Fibroblast of lung (primary cell): ENCODE data around the gene HIF1AN. TPM values are rescaled to one million over a fixed set of nuclear protein-coding genes. Genes with fewer than 3 reads are reported as not detected.

Experiments
- DNase-seq, 2 donors: peaks; one replicate each; pipeline versions ENCODE4 v3.0.0 to v3.0.0-alpha.2; 2010; ENCODE audit warnings: low read depth in 2 of 2
- H2AFZ ChIP-seq: 2 replicates; pipeline ENCODE4 v1.5.1; 2012; ENCODE audit warnings: low read length, control low read depth, inconsistent platforms
- H3K27ac ChIP-seq: 2 replicates; pipeline ENCODE4 v1.5.1; 2011; ENCODE audit warnings: low read length, control low read depth; ENCODE audit not compliant: insufficient read depth
- H3K27me3 ChIP-seq: 2 replicates; pipeline ENCODE4 v1.5.1; 2011; ENCODE audit warnings: mild to moderate bottlenecking, low read length; ENCODE audit not compliant: control insufficient read depth, insufficient read depth
- H3K36me3 ChIP-seq: 2 replicates; pipeline ENCODE4 v1.5.1; 2011; ENCODE audit warnings: low read length; ENCODE audit not compliant: control insufficient read depth, insufficient read depth
- H3K4me1 ChIP-seq: 2 replicates; pipeline ENCODE4 v1.5.1; 2011; ENCODE audit warnings: low read length; ENCODE audit not compliant: control insufficient read depth, insufficient read depth; ENCODE audit errors: extremely low read depth
- H3K4me2 ChIP-seq: 2 replicates; pipeline ENCODE4 v1.5.1; 2011; ENCODE audit warnings: low read length, control low read depth; ENCODE audit not compliant: insufficient read depth; ENCODE audit errors: extremely low read depth
- H3K4me3 ChIP-seq, 4 experiments: fragments of 200-600 bp in 1 of 4; sonication (generic) in 1 of 4; replicated peaks in 1 of 4; 2 replicates each; pipeline ENCODE4 v1.5.1; 2011 to 2016; ENCODE audit warnings: low read length in 4 of 4, low read depth in 3 of 4, mild to moderate bottlenecking in 3 of 4, control low read depth in 2 of 4, inconsistent platforms in 1 of 4, mixed read lengths in 1 of 4; ENCODE audit not compliant: insufficient read depth in 1 of 4; ENCODE audit errors: control extremely low read depth in 1 of 4
- H3K79me2 ChIP-seq: 2 replicates; pipeline ENCODE4 v1.5.1; 2012; ENCODE audit warnings: mild to moderate bottlenecking, low read length, inconsistent platforms; ENCODE audit not compliant: control insufficient read depth, insufficient read depth
- H3K9ac ChIP-seq: 2 replicates; pipeline ENCODE4 v1.5.1; 2011; ENCODE audit warnings: mild to moderate bottlenecking, low read length, control low read depth; ENCODE audit not compliant: insufficient read depth
- H3K9me3 ChIP-seq: 2 replicates; pipeline ENCODE4 v1.5.1; 2012; ENCODE audit warnings: low read depth, low read length; ENCODE audit not compliant: control insufficient read depth, insufficient read depth
- H4K20me1 ChIP-seq: 2 replicates; pipeline ENCODE4 v1.5.1; 2011; ENCODE audit warnings: low read length; ENCODE audit not compliant: control insufficient read depth, insufficient read depth; ENCODE audit errors: extremely low read depth
- CTCF ChIP-seq, 2 donors: IDR thresholded peaks in 1 of 2; conservative IDR thresholded peaks in 1 of 2; 1 replicate in 1 of 2; 2 replicates in 1 of 2; pipeline ENCODE4 v1.5.1; 2011 to 2012; ENCODE audit warnings: low read length in 2 of 2, control low read depth in 1 of 2, inconsistent platforms in 1 of 2, low read depth in 1 of 2, mild to moderate bottlenecking in 1 of 2
- EZH2 ChIP-seq: IDR thresholded peaks from 2 replicates; pipeline ENCODE4 v1.5.1; 2012; ENCODE audit warnings: low read length, control low read depth, mild to moderate bottlenecking; ENCODE audit errors: missing control alignments
- polyA plus RNA-seq, 2 donors: library from polyadenylated mRNA; depleted of rRNA in 1 of 2; stranded (reverse) in 1 of 2; unstranded in 1 of 2; fragments of >200 nt; gene quantifications; 2 replicates each; pipeline ENCODE4 v1.2.1, GENCODE V29; 2011 to 2012; ENCODE audit warnings: missing spikeins in 1 of 2
- total RNA-seq: library from RNA; depleted of rRNA; stranded (reverse); fragments of >200 nt; gene quantifications from 2 replicates; pipeline ENCODE4 v1.2.1, GENCODE V29; 2014

Gene HIF1AN
- total and polyA plus RNA-seq, 2 donors (not counting 1 experiment from before 2014, with no cell fraction given): 14.2 to 26.6 TPM

GRCh38 chr10:100575585-100576281 is 40.0 kb downstream of the HIF1AN start:
- Histone ChIP-seq H3K27me3 (peaks cover 19% of the 10 kb centered on the region), H3K27ac (no peak overlapping the region)
- TF ChIP-seq CTCF (conservative IDR thresholded peaks at IDR 0.05 in 1 of 2, IDR thresholded peaks at IDR 0.05 in 1 of 2; ENCODE audit: low read depth in 1 of 2, low read length in 2 of 2) (no peak), EZH2 (no peak)

GRCh38 chr10:100576282-100576635 is 40.5 kb downstream of the HIF1AN start:
- no peak overlapping the region for H2AFZ ChIP-seq
- no peak overlapping the region for H3K4me3 ChIP-seq
- H3K4me2 ChIP-seq: no peak overlapping the region
- no peaks in the 10 kb centered on the region for H3K36me3 ChIP-seq
- H3K79me2 ChIP-seq: no peaks in the 10 kb centered on the region
- H3K4me1 ChIP-seq: no peaks in the 10 kb centered on the region
- TF ChIP-seq CTCF (conservative IDR thresholded peaks at IDR 0.05 in 1 of 2, IDR thresholded peaks at IDR 0.05 in 1 of 2; ENCODE audit: low read depth in 1 of 2, low read length in 2 of 2) (no peak), EZH2 (no peak)
- H3K9me3 ChIP-seq: no peaks in the 10 kb centered on the region
- no peaks in the 10 kb centered on the region for H4K20me1 ChIP-seq
- H3K27me3 ChIP-seq: peaks cover 16% of the 10 kb centered on the region
- H3K9ac ChIP-seq: no peak overlapping the region
- H3K27ac ChIP-seq: no peak overlapping the region
- no peak for DNase-seq

More at GRCh38 chr10:100575585-100576281, 40.0 kb downstream of the HIF1AN start:
- no peak for DNase-seq
- Histone ChIP-seq H3K4me2 (no peak overlapping the region), H2AFZ (no peak overlapping the region), H3K9me3 (no peaks in the 10 kb centered on the region), H4K20me1 (no peaks in the 10 kb centered on the region), H3K4me1 (no peaks in the 10 kb centered on the region), H3K9ac (no peak overlapping the region), H3K36me3 (no peaks in the 10 kb centered on the region), H3K79me2 (no peaks in the 10 kb centered on the region), H3K4me3 (no peak overlapping the region)

- no peak for TF ChIP-seq CTCF (conservative IDR thresholded peaks at IDR 0.05 in 1 of 2, IDR thresholded peaks at IDR 0.05 in 1 of 2; ENCODE audit: low read depth in 1 of 2, low read length in 2 of 2)
- no peak for TF ChIP-seq EZH2
- no peaks in the 10 kb centered on the region for H3K4me1 ChIP-seq
- no peak overlapping the region for H3K27ac ChIP-seq
- DNase-seq: no peak
- H3K9ac ChIP-seq: no peak overlapping the region
- no peaks in the 10 kb centered on the region for H3K9me3 ChIP-seq
- H3K4me2 ChIP-seq: no peak overlapping the region
- H4K20me1 ChIP-seq: no peaks in the 10 kb centered on the region
- H3K36me3 ChIP-seq: no peaks in the 10 kb centered on the region
- no peaks in the 10 kb centered on the region for H3K79me2 ChIP-seq
- H2AFZ ChIP-seq: no peak overlapping the region
- no peak overlapping the region for H3K4me3 ChIP-seq
- H3K27me3 ChIP-seq: peaks cover 8% of the 10 kb centered on the region
These were observed 43.7 kb downstream of the HIF1AN start for GRCh38 chr10:100579261-100580090.
